HG03280 (cell line): ENCODE measurements around the gene PATZ1.
"Not testable (repeated sequence)": the region's sequence is repeated elsewhere in the genome, so short reads cannot be mapped to it uniquely, and the experiment has no call there.

Source experiments
- ATAC-seq: cut with Tn5 transposase; IDR thresholded peaks from one replicate; pipeline ENCODE4 v1.9.1; 2021; ENCODE audit warnings: mild to moderate bottlenecking, moderate library complexity; ENCODE audit not compliant: unreplicated experiment

PATZ1 gene

GRCh38 chr22:31321421-31321820 is 24.7 kb downstream of the PATZ1 start:
- ATAC-seq, result no peak

DNA sequence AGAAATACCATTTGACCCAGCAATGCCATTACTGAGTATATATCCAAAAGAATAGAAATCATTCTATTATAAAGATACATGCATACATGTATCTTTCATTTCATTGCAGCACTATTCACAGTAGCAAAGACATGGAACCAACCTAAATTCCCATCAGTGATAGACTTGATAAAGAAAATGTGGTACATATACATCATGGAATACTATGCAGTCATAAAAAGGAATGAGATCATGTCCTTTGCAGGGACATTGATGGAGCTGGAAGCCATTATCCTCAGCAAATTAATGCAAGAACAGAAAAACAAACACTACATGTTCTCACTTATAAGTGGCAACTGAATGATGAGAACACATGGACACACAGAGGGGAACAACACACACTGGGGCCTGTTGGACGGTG is 31.9 kb downstream of the PATZ1 start:
- not testable (repeated sequence) for ATAC-seq

DNA sequence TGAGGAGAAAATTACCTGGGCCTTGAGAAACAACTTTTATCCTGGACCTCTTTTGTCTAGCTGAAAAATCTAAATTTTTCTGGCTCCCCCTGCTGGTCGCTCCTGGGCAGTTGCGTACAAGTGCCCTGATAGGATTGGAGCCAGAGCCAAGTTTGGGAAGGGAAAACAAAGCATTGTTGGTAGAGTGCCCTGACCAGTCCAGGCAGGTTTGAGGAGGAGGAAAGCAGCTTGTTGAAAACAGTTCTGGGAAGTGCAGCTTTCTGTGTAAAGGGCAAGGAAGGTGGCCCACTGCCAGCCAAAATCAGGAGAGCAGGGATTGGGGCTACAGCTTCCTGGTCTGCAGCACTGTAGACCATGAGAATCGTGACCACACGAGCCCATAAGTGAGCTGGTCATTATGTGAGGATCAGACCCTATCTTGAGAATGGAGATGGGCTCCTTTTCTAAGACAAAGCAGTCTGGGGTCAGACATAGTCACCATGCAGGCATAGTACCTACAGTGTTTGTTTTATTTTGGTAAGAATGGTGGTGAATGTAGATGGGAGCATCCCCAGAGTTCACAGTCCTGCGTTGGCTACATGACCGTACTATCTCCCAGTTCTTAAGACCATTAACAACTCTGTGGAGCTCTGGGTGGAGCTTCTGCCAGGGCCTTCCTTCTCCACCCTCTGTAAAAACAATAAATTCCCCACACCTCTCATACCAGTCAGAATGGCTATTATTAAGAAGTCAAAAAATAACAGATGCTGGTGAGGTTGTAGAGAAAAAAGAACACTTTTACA is 32.6 kb downstream of the PATZ1 start:
- no peak for ATAC-seq

- ATAC-seq, result no peak
Measured at GRCh38 chr22:31308181-31308580, 38.0 kb downstream of the PATZ1 start.

- no peak for ATAC-seq
Measured at GRCh38 chr22:31305194-31305593, 41.0 kb downstream of the PATZ1 start.

GRCh38 chr22:31302537-31302936 is 43.6 kb downstream of the PATZ1 start:
- no peak for ATAC-seq

GRCh38 chr22:31302006-31302405 is 44.1 kb downstream of the PATZ1 start:
- ATAC-seq, result no peak

DNA sequence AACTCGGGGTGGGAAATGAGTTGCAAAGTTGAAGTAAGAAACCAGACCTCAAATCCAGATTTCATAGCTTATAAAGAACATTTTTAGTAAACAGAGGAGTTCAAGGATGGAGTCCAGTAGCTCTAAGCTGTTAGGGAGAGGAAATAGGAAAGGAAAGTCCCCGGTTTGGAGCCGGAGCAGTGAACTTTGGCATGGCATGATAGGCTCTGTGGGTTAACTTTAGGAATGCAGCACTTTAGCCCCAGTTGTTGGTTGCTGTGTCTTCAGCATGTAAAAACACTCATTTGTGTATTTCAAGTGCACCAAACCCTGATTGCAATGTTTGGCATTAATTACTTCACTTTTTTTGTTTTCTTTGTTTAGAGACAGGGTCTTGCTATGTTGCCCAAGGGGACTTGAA is 45.2 kb downstream of the PATZ1 start:
- ATAC-seq, result no peak

GRCh38 chr22:31295831-31296657 is 50.1 kb downstream of the PATZ1 start:
- no peak for ATAC-seq

- ATAC-seq, result no peak
Measured at GRCh38 chr22:31295360-31295759, 50.8 kb downstream of the PATZ1 start.

DNA sequence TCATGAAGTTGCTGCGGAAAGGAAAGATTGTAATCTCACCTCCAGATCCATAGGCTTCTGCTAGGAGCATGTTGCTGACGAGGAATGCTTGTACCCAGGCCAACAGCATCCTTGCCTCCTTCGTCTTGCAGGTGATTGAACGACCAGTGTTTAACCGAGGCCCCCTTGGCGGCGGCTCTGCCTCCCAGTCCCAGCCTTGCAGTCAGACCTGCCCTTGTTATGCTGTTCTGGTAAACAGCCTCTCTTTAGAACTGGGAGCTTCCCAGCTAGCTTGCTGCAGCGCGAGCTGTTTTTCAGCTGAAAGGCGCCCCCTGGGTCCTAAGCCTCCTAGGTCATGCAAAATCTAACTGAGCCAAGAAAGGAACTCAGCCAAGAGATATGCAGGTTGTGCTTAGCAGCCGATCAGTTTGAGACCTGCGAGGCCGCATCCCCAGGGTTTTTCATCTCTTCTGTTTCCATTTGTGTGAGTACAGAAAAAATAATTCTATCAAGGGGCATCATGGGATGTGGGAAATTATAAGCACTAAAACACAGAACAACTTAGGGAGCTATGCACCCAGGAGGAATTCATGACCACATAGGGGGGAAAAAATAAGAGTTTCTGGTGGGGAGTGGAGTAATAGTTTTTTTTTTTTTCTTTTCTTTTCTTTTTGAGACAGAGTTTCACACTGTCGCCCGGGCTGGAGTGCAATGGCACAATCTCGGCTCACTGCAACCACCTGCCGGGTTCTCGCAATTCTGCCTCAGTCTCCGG is 53.7 kb downstream of the PATZ1 start, which contains the start of gene PIK3IP1:
Gene PIK3IP1, minus strand, starts transcription at position 253 of the 754 bp plus-strand sequence. Its CDS starts 144 bp downstream, at position 109.
- ATAC-seq, result no peak

- ATAC-seq, result no peak
Measured at GRCh38 chr22:31291481-31292235, 54.5 kb downstream of the PATZ1 start.

GRCh38 chr22:31290494-31291471 is 55.4 kb downstream of the PATZ1 start:
- ATAC-seq, result peak; percentile 93

DNA sequence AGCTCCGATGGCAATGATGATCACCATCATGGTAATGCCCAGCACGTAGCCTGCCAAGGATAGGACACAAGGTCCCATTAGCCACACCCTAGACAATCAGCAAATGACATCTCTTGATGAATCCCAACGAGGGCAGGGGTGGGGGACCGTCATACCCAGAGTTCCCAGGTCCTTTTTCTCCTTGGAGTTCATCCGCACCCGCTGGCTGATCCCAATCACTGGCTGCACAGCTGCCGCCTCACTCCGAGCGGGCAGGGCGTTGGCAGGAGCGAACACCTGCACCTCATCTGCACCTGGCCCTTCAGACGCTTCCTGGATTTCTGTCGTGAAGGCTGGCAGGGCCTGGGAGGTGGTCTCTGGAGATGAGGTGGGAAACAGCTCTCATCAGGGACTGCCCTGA is 56.8 kb downstream of the PATZ1 start:
- ATAC-seq, result no peak

DNA sequence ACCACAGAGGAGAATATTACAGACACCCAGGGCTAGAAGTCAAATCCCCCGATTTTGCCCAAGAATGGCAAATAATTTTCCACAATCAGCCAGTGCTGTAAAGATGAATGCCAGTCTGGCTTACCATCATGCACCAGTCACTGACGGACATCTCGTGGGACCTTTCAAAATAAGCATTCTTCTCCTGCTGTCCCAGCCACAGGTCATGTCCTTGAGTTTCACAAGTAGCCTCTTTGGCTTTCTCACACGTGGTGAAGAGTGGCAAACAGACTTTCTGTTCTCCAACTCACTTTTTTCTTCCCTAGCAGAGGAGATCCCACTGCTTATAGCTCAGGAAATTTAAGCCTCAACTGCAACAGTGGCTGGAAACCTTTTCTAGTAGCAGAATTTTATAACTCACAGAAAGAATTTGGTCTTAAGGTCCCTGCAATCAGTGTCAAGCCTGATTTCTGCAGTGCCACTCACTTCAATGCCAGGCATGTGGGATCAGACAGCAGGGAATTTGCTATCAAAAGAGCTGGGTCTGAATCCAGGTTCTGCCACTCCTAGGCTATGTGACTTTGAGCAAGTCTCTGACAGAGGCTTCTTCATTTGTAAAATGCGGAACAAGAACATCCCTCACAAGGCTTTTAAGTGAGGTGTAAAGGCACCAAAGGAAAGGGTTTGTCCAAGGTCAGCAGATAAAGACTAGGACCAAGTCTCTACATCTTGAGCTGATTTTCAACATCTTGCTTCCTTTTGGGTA is 57.5 kb downstream of the PATZ1 start:
- ATAC-seq, result no peak

DNA sequence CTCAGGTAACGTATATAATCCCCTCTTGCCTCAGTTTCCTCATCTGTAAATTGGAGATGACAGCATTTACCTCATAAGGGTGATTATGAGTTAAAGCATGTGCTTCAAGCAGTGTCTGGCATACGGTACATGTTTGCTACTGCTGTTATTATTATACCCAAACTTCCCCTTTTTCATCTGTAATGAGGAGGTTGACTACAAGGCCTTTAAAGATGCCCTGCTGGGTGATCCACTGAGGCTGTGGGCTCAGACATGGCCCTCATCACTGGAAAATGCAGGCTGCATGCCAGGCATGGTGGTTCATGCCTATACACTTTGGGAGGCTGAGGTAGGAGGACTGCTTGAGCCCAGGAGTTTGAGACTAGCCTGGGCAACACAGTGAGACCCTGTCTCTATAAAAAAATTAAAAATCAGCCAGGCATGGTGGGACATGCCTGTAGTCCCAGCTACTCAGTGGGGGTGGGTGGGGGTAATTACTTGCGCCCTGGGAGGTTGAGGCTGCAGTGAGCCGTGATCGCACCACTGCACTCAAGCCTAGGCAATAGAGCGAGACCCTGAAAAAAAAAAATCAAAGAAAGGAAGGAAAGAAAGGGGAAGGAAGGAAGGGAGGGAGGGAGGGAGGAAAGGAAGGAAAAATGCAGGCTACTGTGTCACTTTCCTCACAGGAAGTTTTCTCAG is 58.2 kb downstream of the PATZ1 start:
- no peak for ATAC-seq

- no peak for ATAC-seq
Measured at GRCh38 chr22:31286360-31287255, 59.5 kb downstream of the PATZ1 start.
